CD1c-positive myeloid dendritic cell (primary cell): ENCODE measurements around the gene FKBP7.
"Not testable (repeated sequence)": the region's sequence is repeated elsewhere in the genome, so short reads cannot be mapped to it uniquely, and the experiment has no call there.

ENCODE experiments used
- DNase-seq: peaks from one replicate; pipeline ENCODE4 v3.0.0-alpha.2; 2016; ENCODE audit errors: extremely low spot score

FKBP7 gene

GRCh38 chr2:178478439-178479274 lies at the start of gene FKBP7:
FKBP7 (minus strand) TSS chr2:178478600; CDS start chr2:178478499, 101 bp downstream.
- DNase-seq: peak; percentile 93

- no peak for DNase-seq
These were observed 49.2 kb upstream of the FKBP7 start for GRCh38 chr2:178527592-178527991.

- no peak for DNase-seq
These were observed 47.9 kb upstream of the FKBP7 start for GRCh38 chr2:178526256-178526655.

- DNase-seq: not testable (repeated sequence)
These were observed 47.1 kb upstream of the FKBP7 start for GRCh38 chr2:178525460-178525859.

- DNase-seq: not testable (repeated sequence)
These were observed 46.6 kb upstream of the FKBP7 start for GRCh38 chr2:178525010-178525409.

- DNase-seq: no peak
These were observed 45.3 kb upstream of the FKBP7 start for GRCh38 chr2:178523596-178524134.

- peak; percentile 87 for DNase-seq
These were observed 44.7 kb upstream of the FKBP7 start for GRCh38 chr2:178522950-178523595.

GRCh38 chr2:178521304-178522150 lies 43.1 kb upstream of the FKBP7 start:
- DNase-seq: no peak

GRCh38 chr2:178517496-178517895 lies 39.1 kb upstream of the FKBP7 start:
- no peak for DNase-seq

GRCh38 chr2:178514664-178515063 lies 36.3 kb upstream of the FKBP7 start:
- no peak for DNase-seq

- no peak for DNase-seq
These were observed 35.5 kb upstream of the FKBP7 start for GRCh38 chr2:178513876-178514275.

- DNase-seq: no peak
These were observed 34.1 kb upstream of the FKBP7 start for GRCh38 chr2:178512484-178512883.

- no peak for DNase-seq
These were observed 32.0 kb upstream of the FKBP7 start for GRCh38 chr2:178510384-178510783.

- DNase-seq: no peak
These were observed 30.2 kb upstream of the FKBP7 start for GRCh38 chr2:178508646-178509045.

- no peak for DNase-seq
These were observed 28.5 kb upstream of the FKBP7 start for GRCh38 chr2:178506949-178507348.

GRCh38 chr2:178506524-178506923 lies 28.1 kb upstream of the FKBP7 start:
- no peak for DNase-seq

- no peak for DNase-seq
These were observed 27.7 kb upstream of the FKBP7 start for GRCh38 chr2:178506101-178506500.

- no peak for DNase-seq
These were observed 24.4 kb upstream of the FKBP7 start for GRCh38 chr2:178502751-178503150.

GRCh38 chr2:178499640-178500039 lies 21.2 kb upstream of the FKBP7 start:
- no peak for DNase-seq

GRCh38 chr2:178498137-178498536 lies 19.7 kb upstream of the FKBP7 start:
- DNase-seq: no peak

GRCh38 chr2:178496049-178496448 lies 17.6 kb upstream of the FKBP7 start:
- DNase-seq: no peak

GRCh38 chr2:178491612-178492011 lies 13.2 kb upstream of the FKBP7 start:
- no peak for DNase-seq
